ENCODE data around the gene HAUS7.

- TF ChIP-seq CTCF (IDR thresholded peaks at IDR 0.05) (no peak), POLR2A (IDR thresholded peaks at IDR 0.05) (no peak)
Observed at GRCh38 chrX:153433161-153433680, 37.2 kb downstream of the HAUS7 start.

All from thyroid gland (tissue), 4 donors.